ENCODE data around the gene MAP7. TPM values are rescaled to one million over a fixed set of nuclear protein-coding genes. Genes with fewer than 3 reads are reported as not detected.
A peak's percentile ranks its signal among the peaks of the same experiment; 100 is the strongest.
"Not testable (repeated sequence)": the region's sequence is repeated elsewhere in the genome, so short reads cannot be mapped to it uniquely, and the experiment has no call there.

Gene MAP7
- total RNA-seq, 2 donors from 2014 or later: 35.1 to 45.2 TPM

- peak; percentile 44 for DNase-seq (ENCODE audit: low spot score)
- 43% methylated on average over 9 of the region's 9 CpGs for WGBS
- Histone ChIP-seq H3K27me3 (replicated peaks; ENCODE audit: insufficient read depth) (no peaks in the 10 kb centered on the region), H3K36me3 (no peaks in the 10 kb centered on the region), H3K4me3 (no peak overlapping the region), H3K9me3 (no peaks in the 10 kb centered on the region), H3K4me1 (replicated peaks) (peaks cover 5% of the 10 kb centered on the region), H3K27ac (peak overlapping the region in 1 of 2 donors; percentile 8)
- intact Hi-C loops (cut with DNase I): no loop called here
- TF ChIP-seq, protein P1, sequence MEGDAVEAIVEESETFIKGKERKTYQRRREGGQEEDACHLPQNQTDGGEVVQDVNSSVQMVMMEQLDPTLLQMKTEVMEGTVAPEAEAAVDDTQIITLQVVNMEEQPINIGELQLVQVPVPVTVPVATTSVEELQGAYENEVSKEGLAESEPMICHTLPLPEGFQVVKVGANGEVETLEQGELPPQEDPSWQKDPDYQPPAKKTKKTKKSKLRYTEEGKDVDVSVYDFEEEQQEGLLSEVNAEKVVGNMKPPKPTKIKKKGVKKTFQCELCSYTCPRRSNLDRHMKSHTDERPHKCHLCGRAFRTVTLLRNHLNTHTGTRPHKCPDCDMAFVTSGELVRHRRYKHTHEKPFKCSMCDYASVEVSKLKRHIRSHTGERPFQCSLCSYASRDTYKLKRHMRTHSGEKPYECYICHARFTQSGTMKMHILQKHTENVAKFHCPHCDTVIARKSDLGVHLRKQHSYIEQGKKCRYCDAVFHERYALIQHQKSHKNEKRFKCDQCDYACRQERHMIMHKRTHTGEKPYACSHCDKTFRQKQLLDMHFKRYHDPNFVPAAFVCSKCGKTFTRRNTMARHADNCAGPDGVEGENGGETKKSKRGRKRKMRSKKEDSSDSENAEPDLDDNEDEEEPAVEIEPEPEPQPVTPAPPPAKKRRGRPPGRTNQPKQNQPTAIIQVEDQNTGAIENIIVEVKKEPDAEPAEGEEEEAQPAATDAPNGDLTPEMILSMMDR (IDR thresholded peaks at IDR 0.05): no peak
- TF ChIP-seq POLR2AphosphoS5 (IDR thresholded peaks at IDR 0.05): peak; percentile 19
Observed at GRCh38 chr6:136439514-136440190, 110.6 kb downstream of the MAP7 start.

DNA sequence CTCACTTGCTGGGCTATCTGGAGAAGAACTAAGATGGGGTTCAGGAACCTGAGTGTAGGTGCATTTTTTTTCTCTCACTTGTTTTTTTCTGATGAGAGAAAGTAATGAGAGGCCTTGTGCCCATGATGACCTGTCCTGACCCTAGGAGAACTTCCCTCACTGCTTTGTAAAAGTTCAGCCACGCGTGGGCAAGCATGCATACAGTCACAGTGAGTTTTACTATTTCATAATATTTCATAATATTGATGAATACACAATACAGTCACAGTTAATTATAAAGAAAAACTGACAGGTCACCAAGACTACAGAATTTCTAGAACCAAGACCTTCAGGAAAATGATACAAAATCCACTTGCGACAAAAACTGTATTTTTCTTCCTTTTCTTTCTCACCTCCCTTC, 111.8 kb downstream of the MAP7 start:
- intact Hi-C loops (cut with DNase I): no loop called here
- no peak for DNase-seq (ENCODE audit: low spot score)
- peaks cover 5% of the 10 kb centered on the region for H3K4me1 ChIP-seq (replicated peaks)
- no peaks in the 10 kb centered on the region for H3K36me3 ChIP-seq
- TF ChIP-seq, protein P1 (IDR thresholded peaks at IDR 0.05): no peak
- TF ChIP-seq POLR2AphosphoS5 (IDR thresholded peaks at IDR 0.05): no peak
- no peak for TF ChIP-seq POLR2A (IDR thresholded peaks at IDR 0.05)
- H3K9me3 ChIP-seq: no peaks in the 10 kb centered on the region
- no peak overlapping the region for H3K4me3 ChIP-seq
- WGBS: 63% methylated on average over 3 of the region's 3 CpGs
- H3K27ac ChIP-seq: no peak overlapping the region
- no peaks in the 10 kb centered on the region for H3K27me3 ChIP-seq (replicated peaks; ENCODE audit: insufficient read depth)

DNA sequence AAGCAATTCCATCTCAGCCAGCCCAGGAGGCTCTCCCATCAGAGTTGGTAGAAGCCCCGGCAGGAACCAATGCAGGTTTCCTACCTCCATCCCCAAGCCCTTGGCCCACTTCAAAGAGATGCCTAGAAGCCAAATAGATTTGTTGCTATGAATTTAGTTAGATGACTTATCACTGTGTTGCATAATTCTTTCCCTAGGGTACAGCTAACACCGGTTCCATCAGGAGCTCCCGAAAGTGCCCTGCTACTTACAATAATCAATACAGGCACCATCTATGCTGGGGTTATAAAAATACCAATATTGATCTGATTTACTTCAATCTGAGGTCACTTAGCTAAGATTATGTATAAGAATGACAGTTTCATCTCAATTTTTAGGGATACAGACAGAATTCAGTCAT, 113.0 kb downstream of the MAP7 start:
- no peak overlapping the region for H3K4me3 ChIP-seq
- H3K27me3 ChIP-seq (replicated peaks; ENCODE audit: insufficient read depth): no peaks in the 10 kb centered on the region
- intact Hi-C loops (cut with DNase I): no loop called here

DNA sequence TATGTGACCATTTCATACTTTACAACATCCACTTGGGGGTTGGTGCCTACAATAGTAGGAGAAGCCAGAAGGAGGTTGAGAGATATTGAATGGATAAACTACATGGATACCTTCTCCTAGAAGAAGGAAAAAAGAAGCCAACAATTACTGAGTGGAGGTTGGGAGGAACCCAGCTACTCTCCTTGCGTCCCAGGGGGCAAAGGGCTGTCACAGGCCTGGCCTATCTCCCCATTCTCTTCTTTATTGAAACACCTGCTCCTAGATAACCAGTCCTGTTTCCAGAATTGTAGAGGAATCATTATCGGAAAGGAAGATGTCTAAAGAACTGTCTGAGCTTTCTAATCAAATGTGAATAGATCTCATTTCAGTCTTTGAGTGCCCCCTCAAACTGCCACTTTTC, 115.1 kb downstream of the MAP7 start:
- Histone ChIP-seq H3K27me3 (replicated peaks; ENCODE audit: insufficient read depth) (no peaks in the 10 kb centered on the region), H3K27ac (peak overlapping the region in 1 of 2 donors; percentile 10), H3K4me3 (no peak overlapping the region), H3K36me3 (no peaks in the 10 kb centered on the region), H3K4me1 (replicated peaks) (peaks cover 5% of the 10 kb centered on the region), H3K9me3 (no peaks in the 10 kb centered on the region)
- intact Hi-C loops (cut with DNase I): no loop called here
- no peak for DNase-seq (ENCODE audit: low spot score)
- 93% methylated on average over 2 of the region's 2 CpGs for WGBS
- TF ChIP-seq POLR2A (IDR thresholded peaks at IDR 0.05): no peak
- no peak for TF ChIP-seq POLR2AphosphoS5 (IDR thresholded peaks at IDR 0.05)
- TF ChIP-seq, protein P1 (IDR thresholded peaks at IDR 0.05): no peak

More for the DNA sequence above, 113.0 kb downstream of the MAP7 start:
- WGBS: 95% methylated on average over 3 of the region's 3 CpGs
- H3K4me1 ChIP-seq (replicated peaks): peaks cover 5% of the 10 kb centered on the region
- TF ChIP-seq POLR2AphosphoS5 (IDR thresholded peaks at IDR 0.05) (no peak), POLR2A (IDR thresholded peaks at IDR 0.05) (no peak)
- TF ChIP-seq, protein P1 (IDR thresholded peaks at IDR 0.05): no peak
- no peaks in the 10 kb centered on the region for H3K9me3 ChIP-seq
- no peak for DNase-seq (ENCODE audit: low spot score)
- H3K36me3 ChIP-seq: no peaks in the 10 kb centered on the region
- no peak overlapping the region for H3K27ac ChIP-seq

GRCh38 chr6:136431306-136431705, 118.9 kb downstream of the MAP7 start:
- H3K4me1 ChIP-seq (replicated peaks); H3K27ac ChIP-seq; H3K9me3 ChIP-seq; intact Hi-C loops (cut with DNase I); DNase-seq (ENCODE audit: low spot score); H3K36me3 ChIP-seq; H3K4me3 ChIP-seq; H3K27me3 ChIP-seq (replicated peaks; ENCODE audit: insufficient read depth): not testable (repeated sequence)
- 95% methylated on average over 5 of the region's 5 CpGs for WGBS
